Astrocyte (in vitro differentiated cells and primary cell): ENCODE data around the gene DDX47.

Experiments
- CTCF ChIP-seq: IDR thresholded peaks from 2 replicates; pipeline ENCODE4 v1.5.1; 2011; ENCODE audit warnings: low read depth, mild to moderate bottlenecking, inconsistent platforms, low read length, moderate library complexity; ENCODE audit not compliant: insufficient read depth
- EZH2 ChIP-seq: IDR thresholded peaks from 2 replicates; pipeline ENCODE4 v1.6.1; 2012; ENCODE audit warnings: mild to moderate bottlenecking, low read length, inconsistent platforms; ENCODE audit not compliant: insufficient read depth

GRCh38 chr12:12837813-12838153 is 24.6 kb downstream of the DDX47 start:
- TF ChIP-seq CTCF, result no peak
- TF ChIP-seq EZH2, result no peak
